Gastrocnemius medialis (tissue), 4 donors: Measurements from ENCODE around the gene DNAJB12. TPM values are rescaled to one million over a fixed set of nuclear protein-coding genes. Genes with fewer than 3 reads are reported as not detected.

ENCODE experiments used
- ATAC-seq, 2 donors: fragments of 150-250 bp; one replicate each; pipeline ENCODE4 v1.9.1; 2016
- DNase-seq, 2 donors: peaks; one replicate each; pipeline ENCODE4 v3.0.0-alpha.2; 2019
- H3K27ac ChIP-seq, 4 donors: fragments of 200-600 bp; sonication (generic); 1 replicate in 1 of 4; 2 replicates in 3 of 4; pipeline ENCODE4 v1.5.1; 2016 to 2018; ENCODE audit warnings: mild to moderate bottlenecking in 2 of 4, moderate library complexity in 1 of 4
- H3K27me3 ChIP-seq, 3 donors: fragments of 200-600 bp; sonication (generic) in 2 of 3; 1 replicate in 1 of 3; 2 replicates in 2 of 3; pipeline versions ENCODE4 v1.5.1 to v1.6.0; 2016 to 2019; ENCODE audit warnings: mild to moderate bottlenecking in 1 of 3, moderate library complexity in 1 of 3
- H3K36me3 ChIP-seq, 2 donors: fragments of 200-600 bp; sonication (generic) in 1 of 2; one replicate each; pipeline ENCODE4 v1.5.1; 2017 to 2018
- H3K4me1 ChIP-seq, 2 donors: fragments of 200-600 bp; sonication (generic) in 1 of 2; one replicate each; pipeline ENCODE4 v1.5.1; 2016 to 2017; ENCODE audit warnings: mild to moderate bottlenecking in 2 of 2
- H3K4me3 ChIP-seq, 4 donors: fragments of 200-600 bp; sonication (generic) in 3 of 4; 1 replicate in 1 of 4; 2 replicates in 3 of 4; pipeline ENCODE4 v1.5.1; 2016 to 2019; ENCODE audit warnings: mild to moderate bottlenecking in 2 of 4
- H3K9me3 ChIP-seq, 3 donors: fragments of 200-600 bp; sonication (generic) in 2 of 3; 1 replicate in 1 of 3; 2 replicates in 2 of 3; pipeline ENCODE4 v1.5.1; 2016 to 2019
- POLR2A ChIP-seq, 2 donors: fragments of 450-650 bp; IDR thresholded peaks; one replicate each; pipeline ENCODE4 v1.6.1; 2017; ENCODE audit warnings: antibody characterized with exemption in 2 of 2, mild to moderate bottlenecking in 2 of 2, moderate library complexity in 2 of 2
- in situ Hi-C, 4 donors: fragments of 200-750 bp; cut with MboI; loops; one replicate each; pipeline versions ENCODE4 v1.15.0 to v1.8.0; 2017; ENCODE audit warnings: low sequenced_read_pairs in 4 of 4
- intact Hi-C: fragments of 100-400 bp; cut with DNase I; formaldehyde crosslinking; loops from one replicate; pipeline ENCODE4 v1.15.1; 2023; ENCODE audit warnings: low total_unique reads
- total RNA-seq, 4 donors: library from RNA; depleted of rRNA; stranded (reverse); fragments of >200 nt; gene quantifications; one replicate each; pipeline versions ENCODE4 v1.1.0 to v1.2.3, GENCODE V29; 2016
- TF ChIP-seq, protein P1 (sequence below), 5 experiments: fragments of 450-650 bp in 3 of 5; fragments of 200-600 bp in 2 of 5; sonication (generic) in 2 of 5; IDR thresholded peaks in 4 of 5; conservative IDR thresholded peaks in 1 of 5; 1 replicate in 4 of 5; 2 replicates in 1 of 5; pipeline ENCODE4 v1.5.1; 2016 to 2019; ENCODE audit warnings: antibody characterized with exemption in 5 of 5, mild to moderate bottlenecking in 3 of 5, moderate library complexity in 3 of 5

DNAJB12 gene
- total RNA-seq, 4 donors from 2014 or later = 35.8 to 49.7 (median 39.0) TPM

DNA sequence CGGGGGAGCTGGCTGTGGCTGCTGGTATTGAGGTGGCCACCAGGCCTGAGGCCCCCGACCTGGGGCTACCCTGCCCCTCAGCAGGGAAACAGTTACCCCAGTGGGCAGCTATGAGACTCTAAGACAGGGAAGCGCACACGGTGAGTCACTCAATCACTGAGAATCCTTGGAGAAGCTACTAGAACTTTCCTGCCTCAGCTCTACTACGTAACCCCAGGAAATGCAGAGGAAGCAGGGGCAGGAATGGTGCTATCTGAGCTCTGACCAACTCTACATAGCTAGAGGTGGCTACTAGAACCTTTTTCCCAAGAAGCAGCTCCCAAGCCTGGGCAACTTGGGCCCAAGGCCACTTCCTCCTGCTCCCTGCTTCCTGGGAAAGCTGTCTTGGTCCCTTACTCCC, 11.8 kb downstream of the DNAJB12 start:
- H3K36me3 ChIP-seq = peaks cover 0 to 69% of the 10 kb centered on the region in 2 donors
- no peaks in the 10 kb centered on the region for H3K4me1 ChIP-seq
- ATAC-seq = no peak
- no peak overlapping the region for H3K27ac ChIP-seq
- intact Hi-C loops (no loop called here), in situ Hi-C loops (loop anchor here in 3 of 4 donors (5.0 to 25.0 kb wide), 4 partner anchors 131 to 381 kb away; partner anchors contain the start of genes CHST3 (in 3 of the 3), ANAPC16 (in 1 of the 3) and ASCC1 (in 1 of the 3))
- H3K27me3 ChIP-seq = no peaks in the 10 kb centered on the region
- DNase-seq = no peak
- no peak overlapping the region for H3K4me3 ChIP-seq
- no peaks in the 10 kb centered on the region for H3K9me3 ChIP-seq
- TF ChIP-seq POLR2A (IDR thresholded peaks at IDR 0.05) = no peak

DNA sequence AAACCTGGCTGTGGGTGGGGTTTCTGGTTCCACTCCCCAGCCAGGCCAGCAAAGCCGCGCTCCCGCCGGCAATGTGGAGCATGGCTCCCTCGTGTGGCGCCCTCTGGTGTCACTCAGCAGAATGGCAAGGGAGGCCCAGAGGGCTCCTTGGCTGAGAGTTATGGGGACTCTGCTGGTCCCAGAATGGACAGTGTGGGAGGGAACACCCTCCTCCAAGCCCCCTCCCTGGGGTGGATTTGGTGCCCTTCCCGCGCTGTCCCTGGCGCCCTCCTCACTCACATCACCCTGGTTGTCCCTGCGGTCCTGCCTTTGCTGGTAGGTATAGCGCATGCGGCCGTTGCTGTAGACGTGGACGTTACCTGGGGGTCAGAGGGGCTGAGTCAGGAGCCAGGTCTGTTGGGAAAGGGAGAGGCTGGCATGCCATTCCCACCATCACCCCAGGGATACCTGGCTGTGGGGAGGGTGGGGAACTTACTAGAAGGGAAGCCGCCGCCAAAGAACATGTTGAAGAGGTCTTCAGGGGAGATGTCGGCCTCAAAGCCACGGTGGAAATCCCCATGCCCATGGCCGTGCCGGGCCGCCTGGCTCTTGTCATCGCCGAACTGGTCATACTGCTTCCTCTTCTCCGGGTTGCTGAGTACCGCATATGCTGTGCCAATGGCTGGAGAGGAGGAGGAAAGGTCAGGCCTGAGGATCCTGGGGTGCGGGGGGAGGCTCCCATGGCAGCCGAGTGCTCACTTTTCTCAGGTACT, 14.0 kb downstream of the DNAJB12 start:
- peak overlapping the region in 2 of 4 donors; percentile 19 to 23 for H3K27ac ChIP-seq
- peak in 1 of 2 donors; percentile 18 for ATAC-seq
- no peaks in the 10 kb centered on the region for H3K27me3 ChIP-seq
- in situ Hi-C loops = loop anchor here in 3 of 4 donors (5.0 to 25.0 kb wide), 4 partner anchors 128 to 378 kb away; partner anchors contain the start of genes CHST3 (in 3 of the 3), ANAPC16 (in 1 of the 3) and ASCC1 (in 1 of the 3)
- H3K9me3 ChIP-seq = no peaks in the 10 kb centered on the region
- peak in 1 of 2 donors; percentile 62 for DNase-seq
- intact Hi-C loops = no loop called here
- H3K36me3 ChIP-seq = peaks cover 0 to 76% of the 10 kb centered on the region in 2 donors
- peaks cover 14 to 16% of the 10 kb centered on the region in 2 donors for H3K4me1 ChIP-seq
- no peak overlapping the region for H3K4me3 ChIP-seq
- TF ChIP-seq, protein P1, sequence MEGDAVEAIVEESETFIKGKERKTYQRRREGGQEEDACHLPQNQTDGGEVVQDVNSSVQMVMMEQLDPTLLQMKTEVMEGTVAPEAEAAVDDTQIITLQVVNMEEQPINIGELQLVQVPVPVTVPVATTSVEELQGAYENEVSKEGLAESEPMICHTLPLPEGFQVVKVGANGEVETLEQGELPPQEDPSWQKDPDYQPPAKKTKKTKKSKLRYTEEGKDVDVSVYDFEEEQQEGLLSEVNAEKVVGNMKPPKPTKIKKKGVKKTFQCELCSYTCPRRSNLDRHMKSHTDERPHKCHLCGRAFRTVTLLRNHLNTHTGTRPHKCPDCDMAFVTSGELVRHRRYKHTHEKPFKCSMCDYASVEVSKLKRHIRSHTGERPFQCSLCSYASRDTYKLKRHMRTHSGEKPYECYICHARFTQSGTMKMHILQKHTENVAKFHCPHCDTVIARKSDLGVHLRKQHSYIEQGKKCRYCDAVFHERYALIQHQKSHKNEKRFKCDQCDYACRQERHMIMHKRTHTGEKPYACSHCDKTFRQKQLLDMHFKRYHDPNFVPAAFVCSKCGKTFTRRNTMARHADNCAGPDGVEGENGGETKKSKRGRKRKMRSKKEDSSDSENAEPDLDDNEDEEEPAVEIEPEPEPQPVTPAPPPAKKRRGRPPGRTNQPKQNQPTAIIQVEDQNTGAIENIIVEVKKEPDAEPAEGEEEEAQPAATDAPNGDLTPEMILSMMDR (IDR thresholded peaks at IDR 0.05 in 4 of 5, conservative IDR thresholded peaks at IDR 0.05 in 1 of 5) = peak; percentile 85 to 95 (median 93)
- no peak for TF ChIP-seq POLR2A (IDR thresholded peaks at IDR 0.05)

DNA sequence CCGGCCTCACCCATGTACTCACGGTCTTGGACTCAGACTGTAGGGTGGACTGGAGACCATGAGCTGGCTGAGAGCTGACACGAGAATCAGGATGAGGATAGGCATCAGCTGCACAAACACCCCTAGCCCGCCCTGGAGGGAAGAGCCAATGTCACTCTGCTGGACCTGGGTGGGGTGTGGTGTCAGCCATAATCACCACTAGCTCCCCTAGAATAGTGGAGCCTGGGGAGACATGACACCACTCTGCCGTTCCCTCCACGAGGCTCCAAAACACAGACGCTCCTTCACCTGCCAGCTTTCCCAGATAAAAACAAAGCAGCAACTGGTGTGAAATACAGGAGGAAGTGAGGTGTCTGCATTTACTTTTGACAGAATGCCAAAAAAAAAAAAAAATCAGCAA, 16.5 kb downstream of the DNAJB12 start:
- no peaks in the 10 kb centered on the region for H3K9me3 ChIP-seq
- H3K27ac ChIP-seq = peak overlapping the region in 1 of 4 donors; percentile 92
- no peak for DNase-seq
- H3K27me3 ChIP-seq = no peaks in the 10 kb centered on the region
- peaks cover 0 to 67% of the 10 kb centered on the region in 2 donors for H3K36me3 ChIP-seq
- TF ChIP-seq, protein P1 (IDR thresholded peaks at IDR 0.05 in 4 of 5, conservative IDR thresholded peaks at IDR 0.05 in 1 of 5) = no peak
- TF ChIP-seq POLR2A (IDR thresholded peaks at IDR 0.05) = no peak
- peaks cover 31 to 40% of the 10 kb centered on the region in 2 donors for H3K4me1 ChIP-seq
- in situ Hi-C loops (loop anchor here (5.0 to 25.0 kb wide), 7 partner anchors 123 to 383 kb away; partner anchors contain the start of genes CHST3 (in 3 of the 4), ANAPC16 (in 2 of the 4) and ASCC1 (in 2 of the 4)), intact Hi-C loops (loop anchor here (10.0 kb wide), 1 partner anchor 443 kb away; no protein-coding TSS in a partner anchor)
- ATAC-seq = no peak
- H3K4me3 ChIP-seq = no peak overlapping the region

DNA sequence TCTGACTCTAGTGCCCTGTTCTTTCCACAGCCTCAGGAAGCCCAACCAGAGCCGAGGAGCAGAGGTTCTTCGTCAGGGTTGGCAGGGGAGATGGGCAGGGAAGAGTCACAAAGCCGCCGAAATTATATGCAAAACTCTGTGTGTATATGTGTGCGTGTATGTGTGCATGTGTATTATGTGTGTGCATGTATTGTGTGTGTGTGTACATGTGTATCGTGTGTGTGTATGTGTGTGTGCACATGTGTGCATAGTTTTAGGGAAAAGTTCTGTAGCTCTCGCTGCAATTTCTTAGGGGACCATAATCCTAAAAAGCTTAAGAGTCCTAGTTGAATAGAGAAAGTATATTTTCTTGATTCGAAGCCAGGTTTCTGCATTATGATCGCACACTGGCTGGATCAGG, 17.0 kb downstream of the DNAJB12 start:
- no peaks in the 10 kb centered on the region for H3K9me3 ChIP-seq
- DNase-seq = no peak
- peaks cover 31 to 45% of the 10 kb centered on the region in 2 donors for H3K4me1 ChIP-seq
- intact Hi-C loops = loop anchor here (2.0 to 10.0 kb wide), 5 partner anchors 115 to 443 kb away; no protein-coding TSS in a partner anchor
- no peak for ATAC-seq
- H3K36me3 ChIP-seq = peaks cover 0 to 62% of the 10 kb centered on the region in 2 donors
- H3K4me3 ChIP-seq = no peak overlapping the region
- in situ Hi-C loops = loop anchor here (5.0 to 25.0 kb wide), 7 partner anchors 123 to 383 kb away; partner anchors contain the start of genes CHST3 (in 3 of the 4), ANAPC16 (in 2 of the 4) and ASCC1 (in 2 of the 4)
- peak overlapping the region in 2 of 4 donors; percentile 89 to 92 for H3K27ac ChIP-seq
- no peaks in the 10 kb centered on the region for H3K27me3 ChIP-seq
- TF ChIP-seq, protein P1 (IDR thresholded peaks at IDR 0.05 in 4 of 5, conservative IDR thresholded peaks at IDR 0.05 in 1 of 5) = no peak
- no peak for TF ChIP-seq POLR2A (IDR thresholded peaks at IDR 0.05)
